ENCODE data around the gene PON3.

The PON3 gene

GRCh38 chr7:95395755-95396135 lies 430 bp downstream of the PON3 start:
- H4K20me1 ChIP-seq (ENCODE audit: insufficient read depth, low read length): no peaks in the 10 kb centered on the region
- no peak overlapping the region for H3K4me2 ChIP-seq (ENCODE audit: low read depth, low read length)
- no peak for DNase-seq
- no peaks in the 10 kb centered on the region for H3K79me2 ChIP-seq (ENCODE audit: low read length)
- TF ChIP-seq EZH2phosphoT487 (IDR thresholded peaks at IDR 0.05; ENCODE audit: low read length) (no peak), EZH2 (optimal IDR thresholded peaks at IDR 0.05; ENCODE audit: low read depth, low read length) (no peak), CTCF (IDR thresholded peaks at IDR 0.05; ENCODE audit: low read length) (no peak)
- no peaks in the 10 kb centered on the region for H3K9me3 ChIP-seq (replicated peaks; ENCODE audit: insufficient read depth, low read length)
- no peaks in the 10 kb centered on the region for H3K36me3 ChIP-seq (replicated peaks; ENCODE audit: insufficient read depth, low read length)
- H3K9ac ChIP-seq (ENCODE audit: low read length): no peak overlapping the region
- H3K27ac ChIP-seq (ENCODE audit: low read length): no peak overlapping the region
- H3K9me2 ChIP-seq (replicated peaks; ENCODE audit: insufficient read depth, low read length): no peaks in the 10 kb centered on the region
- H3K4me3 ChIP-seq (ENCODE audit: low read length): no peak overlapping the region
- no peaks in the 10 kb centered on the region for H3K4me1 ChIP-seq (ENCODE audit: low read length)
- no peak overlapping the region for H2AFZ ChIP-seq (ENCODE audit: low read length)
- H3K27me3 ChIP-seq (replicated peaks; ENCODE audit: insufficient read depth, low read length): no peaks in the 10 kb centered on the region
- no peaks in the 10 kb centered on the region for H3F3A ChIP-seq (ENCODE audit: insufficient read depth, low read length)

DNA sequence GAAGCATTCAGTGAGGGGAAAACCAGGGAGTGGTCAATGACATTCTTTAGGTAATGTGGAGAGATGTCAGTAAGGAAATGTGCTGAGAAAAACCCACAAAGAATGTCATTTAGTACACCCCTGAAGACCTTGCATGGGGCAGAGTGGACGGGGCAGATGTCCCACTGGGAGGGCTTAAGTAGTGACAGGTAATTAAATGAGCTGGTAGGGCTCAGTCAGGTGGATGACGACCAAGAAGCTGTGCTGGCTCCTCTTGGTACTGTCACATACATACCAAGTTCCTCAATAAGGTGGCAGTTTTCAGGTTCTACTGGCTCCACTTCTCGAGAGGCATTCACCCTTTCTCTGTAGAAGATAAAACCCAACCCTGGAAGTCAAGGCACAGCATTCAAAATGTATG lies 1.8 kb downstream of the PON3 start:
- H3K9me2 ChIP-seq (replicated peaks; ENCODE audit: insufficient read depth, low read length): no peaks in the 10 kb centered on the region
- no peak overlapping the region for H3K27ac ChIP-seq (ENCODE audit: low read length)
- H3K27me3 ChIP-seq (replicated peaks; ENCODE audit: insufficient read depth, low read length): no peaks in the 10 kb centered on the region
- TF ChIP-seq EZH2phosphoT487 (IDR thresholded peaks at IDR 0.05; ENCODE audit: low read length) (no peak), CTCF (IDR thresholded peaks at IDR 0.05; ENCODE audit: low read length) (no peak), EZH2 (optimal IDR thresholded peaks at IDR 0.05; ENCODE audit: low read depth, low read length) (no peak)
- no peak for DNase-seq
- H3K9me3 ChIP-seq (replicated peaks; ENCODE audit: insufficient read depth, low read length): no peaks in the 10 kb centered on the region
- no peaks in the 10 kb centered on the region for H3K4me1 ChIP-seq (ENCODE audit: low read length)
- no peaks in the 10 kb centered on the region for H3F3A ChIP-seq (ENCODE audit: insufficient read depth, low read length)
- H2AFZ ChIP-seq (ENCODE audit: low read length): no peak overlapping the region
- no peaks in the 10 kb centered on the region for H3K36me3 ChIP-seq (replicated peaks; ENCODE audit: insufficient read depth, low read length)
- no peak overlapping the region for H3K9ac ChIP-seq (ENCODE audit: low read length)
- H4K20me1 ChIP-seq (ENCODE audit: insufficient read depth, low read length): no peaks in the 10 kb centered on the region
- no peak overlapping the region for H3K4me2 ChIP-seq (ENCODE audit: low read depth, low read length)
- no peaks in the 10 kb centered on the region for H3K79me2 ChIP-seq (ENCODE audit: low read length)
- H3K4me3 ChIP-seq (ENCODE audit: low read length): no peak overlapping the region

DNA sequence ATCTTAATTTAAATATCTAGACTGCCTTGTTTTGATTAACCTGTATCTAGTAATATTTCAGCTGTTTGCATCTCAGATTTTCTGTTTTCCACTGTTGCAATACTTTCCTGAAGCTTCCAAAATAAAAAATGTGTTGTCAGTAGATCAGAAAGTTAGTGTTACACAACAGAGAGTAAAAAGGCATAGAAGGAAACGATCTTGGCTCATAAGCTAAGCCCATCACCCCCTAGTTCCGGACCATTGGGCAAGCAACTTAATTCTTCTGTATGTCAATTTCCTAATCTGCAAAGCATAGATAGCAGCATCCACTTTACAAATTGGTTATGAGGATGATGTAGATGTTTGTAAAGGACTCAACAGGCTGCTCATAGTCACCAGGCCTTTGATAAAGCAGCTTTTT lies 4.4 kb downstream of the PON3 start:
- Histone ChIP-seq H3K79me2 (ENCODE audit: low read length) (no peaks in the 10 kb centered on the region), H4K20me1 (ENCODE audit: insufficient read depth, low read length) (no peaks in the 10 kb centered on the region), H3K4me2 (ENCODE audit: low read depth, low read length) (no peak overlapping the region), H3K27ac (ENCODE audit: low read length) (no peak overlapping the region), H3K36me3 (replicated peaks; ENCODE audit: insufficient read depth, low read length) (no peaks in the 10 kb centered on the region), H3K9me3 (replicated peaks; ENCODE audit: insufficient read depth, low read length) (no peaks in the 10 kb centered on the region), H3K9me2 (replicated peaks; ENCODE audit: insufficient read depth, low read length) (no peaks in the 10 kb centered on the region), H3K9ac (ENCODE audit: low read length) (no peak overlapping the region), H3K4me1 (ENCODE audit: low read length) (no peaks in the 10 kb centered on the region), H2AFZ (ENCODE audit: low read length) (no peak overlapping the region), H3K27me3 (replicated peaks; ENCODE audit: insufficient read depth, low read length) (no peaks in the 10 kb centered on the region), H3F3A (ENCODE audit: insufficient read depth, low read length) (no peaks in the 10 kb centered on the region), H3K4me3 (ENCODE audit: low read length) (no peak overlapping the region)
- TF ChIP-seq EZH2phosphoT487 (IDR thresholded peaks at IDR 0.05; ENCODE audit: low read length): no peak
- TF ChIP-seq EZH2 (optimal IDR thresholded peaks at IDR 0.05; ENCODE audit: low read depth, low read length): no peak
- no peak for TF ChIP-seq CTCF (IDR thresholded peaks at IDR 0.05; ENCODE audit: low read length)
- no peak for DNase-seq
